SK-N-SH treated with all-trans-retinoic acid at 6 μM for 48 hours (cell line): ENCODE results near the gene NMT2.

Experiments used
- ATAC-seq: fragments of 200-7000 bp; cut with Tn5 transposase; 3 replicates; pipeline ENCODE4 v1.9.1; 2020; ENCODE audit warnings: mild to moderate bottlenecking, moderate library complexity
- BACH2 ChIP-seq: fragments of 250-450 bp; sonication (Bioruptor Pico); IDR thresholded peaks from 2 replicates; pipeline ENCODE4 v1.9.0; 2021; ENCODE audit warnings: mild to moderate bottlenecking, borderline replicate concordance
- CREB5 ChIP-seq: fragments of 250-450 bp; sonication (Bioruptor Pico); IDR thresholded peaks from 2 replicates; pipeline ENCODE4 v1.5.1; 2020; ENCODE audit warnings: low read depth, mild to moderate bottlenecking, moderate library complexity
- CSDC2 ChIP-seq: fragments of 250-450 bp; sonication (Bioruptor Pico); IDR thresholded peaks from 2 replicates; pipeline ENCODE4 v1.5.0; 2020; ENCODE audit warnings: mild to moderate bottlenecking, moderate library complexity
- CSRNP3 ChIP-seq: fragments of 250-450 bp; sonication (Bioruptor Pico); IDR thresholded peaks from 2 replicates; pipeline ENCODE4 v1.5.1; 2021; ENCODE audit warnings: mild to moderate bottlenecking, moderate library complexity
- ESRRG ChIP-seq: fragments of 250-450 bp; sonication (Bioruptor Pico); IDR thresholded peaks from 2 replicates; pipeline ENCODE4 v1.6.1; 2021; ENCODE audit warnings: mild to moderate bottlenecking
- GLIS3 ChIP-seq: fragments of 250-450 bp; sonication (Bioruptor Pico); IDR thresholded peaks from 2 replicates; pipeline ENCODE4 v1.5.0; 2020; ENCODE audit warnings: mild to moderate bottlenecking, moderate library complexity
- OSR1 ChIP-seq: fragments of 250-450 bp; sonication (Bioruptor Pico); IDR thresholded peaks from 2 replicates; pipeline ENCODE4 v1.8.0; 2022; ENCODE audit warnings: moderate library complexity, mild to moderate bottlenecking, inconsistent platforms
- PATZ1 ChIP-seq: fragments of 250-450 bp; sonication (Bioruptor Pico); IDR thresholded peaks from 2 replicates; pipeline ENCODE4 v1.8.0; 2020; ENCODE audit warnings: mild to moderate bottlenecking, moderate library complexity, borderline replicate concordance
- POU6F1 ChIP-seq: fragments of 250-450 bp; sonication (Bioruptor Pico); IDR thresholded peaks from 2 replicates; pipeline ENCODE4 v1.8.0; 2021; ENCODE audit warnings: low read depth, mild to moderate bottlenecking, moderate library complexity, borderline replicate concordance
- PPARA ChIP-seq: fragments of 250-450 bp; sonication (Bioruptor Pico); IDR thresholded peaks from 2 replicates; pipeline ENCODE4 v1.5.0; 2020; ENCODE audit warnings: mild to moderate bottlenecking, borderline replicate concordance
- RARB ChIP-seq: fragments of 250-450 bp; sonication (Bioruptor Pico); IDR thresholded peaks from 2 replicates; pipeline ENCODE4 v1.8.0; 2021; ENCODE audit warnings: mild to moderate bottlenecking, moderate library complexity
- TCF4 ChIP-seq: fragments of 250-450 bp; sonication (Bioruptor Pico); IDR thresholded peaks from 2 replicates; pipeline ENCODE4 v1.8.0; 2021; ENCODE audit warnings: mild to moderate bottlenecking, moderate library complexity, borderline replicate concordance
- TSHZ2 ChIP-seq: fragments of 250-450 bp; sonication (Bioruptor Pico); IDR thresholded peaks from 2 replicates; pipeline ENCODE4 v1.5.0; 2020; ENCODE audit warnings: mild to moderate bottlenecking, moderate library complexity
- ZC3H10 ChIP-seq: fragments of 250-450 bp; sonication (Bioruptor Pico); IDR thresholded peaks from 2 replicates; pipeline ENCODE4 v1.5.1; 2021; ENCODE audit warnings: mild to moderate bottlenecking, moderate library complexity
- ZFP3 ChIP-seq: fragments of 250-450 bp; sonication (Bioruptor Pico); IDR thresholded peaks from 2 replicates; pipeline ENCODE4 v1.5.0; 2020; ENCODE audit warnings: mild to moderate bottlenecking, moderate library complexity
- ZFP30 ChIP-seq: fragments of 450-650 bp; formaldehyde crosslinking; IDR thresholded peaks from 2 replicates; pipeline ENCODE4 v1.5.0; 2022; ENCODE audit warnings: mild to moderate bottlenecking, moderate library complexity
- ZNF565 ChIP-seq: fragments of 450-650 bp; formaldehyde crosslinking; conservative IDR thresholded peaks from 2 replicates; pipeline ENCODE4 v1.5.0; 2020; ENCODE audit warnings: low read depth, mild to moderate bottlenecking, moderate library complexity
- ZNF70 ChIP-seq: fragments of 450-650 bp; formaldehyde crosslinking; IDR thresholded peaks from 2 replicates; pipeline ENCODE4 v1.5.0; 2020; ENCODE audit warnings: mild to moderate bottlenecking, moderate library complexity
- ZNF8 ChIP-seq: fragments of 450-650 bp; formaldehyde crosslinking; IDR thresholded peaks from 2 replicates; pipeline ENCODE4 v1.5.0; 2020; ENCODE audit warnings: mild to moderate bottlenecking, moderate library complexity

The NMT2 gene

GRCh38 chr10:15137036-15137359, 31.5 kb downstream of the NMT2 start:
- TF ChIP-seq PPARA (CRISPR knock-in tag), result no peak
- TF ChIP-seq ESRRG (CRISPR knock-in tag), result no peak
- no peak for TF ChIP-seq TSHZ2 (CRISPR knock-in tag)
- no peak for TF ChIP-seq ZNF565 (CRISPR knock-in tag)
- TF ChIP-seq GLIS3 (CRISPR knock-in tag), result no peak
- TF ChIP-seq CREB5 (CRISPR knock-in tag), result no peak
- no peak for TF ChIP-seq BACH2
- TF ChIP-seq ZC3H10 (CRISPR knock-in tag), result no peak
- no peak for TF ChIP-seq PATZ1
- TF ChIP-seq ZNF70 (CRISPR knock-in tag), result no peak
- TF ChIP-seq, all 23 proteins: peak for 0
- ATAC-seq, result no peak

- TF ChIP-seq ZNF565 (CRISPR knock-in tag) (no peak), TCF4 (CRISPR knock-in tag) (no peak), POU6F1 (CRISPR knock-in tag) (no peak), CSRNP3 (CRISPR knock-in tag) (no peak), GLIS3 (CRISPR knock-in tag) (no peak), ZFP3 (no peak), PPARA (CRISPR knock-in tag) (no peak), BACH2 (no peak), CSDC2 (CRISPR knock-in tag) (no peak), ZNF8 (CRISPR knock-in tag) (no peak), RARB (CRISPR knock-in tag) (no peak)
- ATAC-seq, result no peak
These were observed 32.1 kb downstream of the NMT2 start for GRCh38 chr10:15136129-15137035.

GRCh38 chr10:15131330-15131729, 37.2 kb downstream of the NMT2 start:
- TF ChIP-seq ESRRG (CRISPR knock-in tag), result no peak
- no peak for ATAC-seq

- no peak for ATAC-seq
- no peak for TF ChIP-seq POU6F1 (CRISPR knock-in tag)
- no peak for TF ChIP-seq ZNF70 (CRISPR knock-in tag)
- TF ChIP-seq OSR1, result no peak
- no peak for TF ChIP-seq ESRRG (CRISPR knock-in tag)
- TF ChIP-seq ZFP30, result no peak
- TF ChIP-seq ZC3H10 (CRISPR knock-in tag), result no peak
- TF ChIP-seq TCF4 (CRISPR knock-in tag), result no peak
- TF ChIP-seq CREB5 (CRISPR knock-in tag), result no peak
- no peak for TF ChIP-seq ZFP3
- no peak for TF ChIP-seq ZNF8 (CRISPR knock-in tag)
- TF ChIP-seq CSDC2 (CRISPR knock-in tag), result no peak
- TF ChIP-seq, all 23 proteins: peak for 0
These were observed 43.6 kb downstream of the NMT2 start for GRCh38 chr10:15124908-15125307.
